Measurements from ENCODE around the gene ST3GAL4.

ST3GAL4 gene

GRCh38 chr11:126318574-126319373 lies 36.7 kb upstream of the ST3GAL4 start:
- CTCF ChIA-PET = interaction anchor here (0.6 to 1.3 kb wide), 4 partner anchors 21 to 1362 kb away, joined by 3 to 4 read pairs (median 4); no protein-coding TSS in a partner anchor
- H3K27ac ChIP-seq = peak overlapping the region; percentile 100
- TF ChIP-seq, protein P1, sequence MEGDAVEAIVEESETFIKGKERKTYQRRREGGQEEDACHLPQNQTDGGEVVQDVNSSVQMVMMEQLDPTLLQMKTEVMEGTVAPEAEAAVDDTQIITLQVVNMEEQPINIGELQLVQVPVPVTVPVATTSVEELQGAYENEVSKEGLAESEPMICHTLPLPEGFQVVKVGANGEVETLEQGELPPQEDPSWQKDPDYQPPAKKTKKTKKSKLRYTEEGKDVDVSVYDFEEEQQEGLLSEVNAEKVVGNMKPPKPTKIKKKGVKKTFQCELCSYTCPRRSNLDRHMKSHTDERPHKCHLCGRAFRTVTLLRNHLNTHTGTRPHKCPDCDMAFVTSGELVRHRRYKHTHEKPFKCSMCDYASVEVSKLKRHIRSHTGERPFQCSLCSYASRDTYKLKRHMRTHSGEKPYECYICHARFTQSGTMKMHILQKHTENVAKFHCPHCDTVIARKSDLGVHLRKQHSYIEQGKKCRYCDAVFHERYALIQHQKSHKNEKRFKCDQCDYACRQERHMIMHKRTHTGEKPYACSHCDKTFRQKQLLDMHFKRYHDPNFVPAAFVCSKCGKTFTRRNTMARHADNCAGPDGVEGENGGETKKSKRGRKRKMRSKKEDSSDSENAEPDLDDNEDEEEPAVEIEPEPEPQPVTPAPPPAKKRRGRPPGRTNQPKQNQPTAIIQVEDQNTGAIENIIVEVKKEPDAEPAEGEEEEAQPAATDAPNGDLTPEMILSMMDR (conservative IDR thresholded peaks at IDR 0.05; ENCODE audit: low read depth) = no peak
- peak; percentile 83 for DNase-seq (ENCODE audit: low spot score)
- POLR2A ChIA-PET (ENCODE audit: low non-redundant PET) = interaction anchor here (0.6 kb wide), 1 partner anchor 35 kb away, joined by 3 read pairs; no protein-coding TSS in a partner anchor

DNA sequence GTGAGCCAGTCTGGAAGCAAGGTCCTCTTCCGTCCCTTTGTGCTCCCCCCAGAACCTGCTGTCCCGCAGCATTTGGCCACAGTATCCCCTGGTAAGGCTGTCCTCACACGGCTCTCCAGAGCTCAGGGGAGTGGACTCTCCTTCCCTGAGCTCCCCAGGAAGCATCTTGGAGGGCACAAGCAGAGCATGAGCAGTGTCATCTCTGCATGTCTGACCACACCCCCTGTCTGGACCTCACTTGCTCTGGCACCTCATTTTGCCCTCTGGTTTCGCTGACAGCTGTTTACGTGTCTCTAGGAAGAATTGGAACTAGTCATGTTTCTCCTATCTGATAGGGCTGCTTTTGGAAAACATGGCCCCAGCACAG lies 36.1 kb upstream of the ST3GAL4 start:
- no peak for DNase-seq (ENCODE audit: low spot score)
- TF ChIP-seq, protein P1 (conservative IDR thresholded peaks at IDR 0.05; ENCODE audit: low read depth) = no peak
- peak overlapping the region; percentile 100 for H3K27ac ChIP-seq
- ChIA-PET POLR2A (ENCODE audit: low non-redundant PET) (interaction anchor here (0.6 kb wide), 1 partner anchor 34 kb away, joined by 3 read pairs; no protein-coding TSS in a partner anchor), CTCF (interaction anchor here (0.6 to 1.3 kb wide), 3 partner anchors 21 to 1362 kb away, joined by 3 to 4 read pairs (median 4); no protein-coding TSS in a partner anchor)

DNA sequence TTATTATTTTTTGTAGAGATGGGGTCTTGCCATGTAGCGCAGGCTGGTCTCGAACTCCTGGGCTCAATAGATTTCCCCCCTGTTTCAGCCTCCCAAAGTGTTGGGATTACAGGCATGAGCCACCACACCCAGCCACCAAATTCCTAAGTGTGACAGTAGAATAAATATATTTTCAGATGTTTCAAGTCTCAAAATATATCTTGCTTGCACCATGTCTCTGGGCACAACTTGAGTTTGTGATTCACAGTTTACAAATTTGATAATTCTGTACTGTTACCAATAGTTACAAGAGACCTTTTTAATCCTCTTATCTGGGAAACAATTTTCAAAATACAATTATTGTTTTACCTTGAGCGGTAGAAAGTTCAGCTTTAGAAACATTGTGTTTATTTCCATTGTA lies 32.5 kb upstream of the ST3GAL4 start:
- TF ChIP-seq, protein P1 (conservative IDR thresholded peaks at IDR 0.05; ENCODE audit: low read depth) = no peak
- ChIA-PET POLR2A (ENCODE audit: low non-redundant PET) (interaction anchor here (0.7 kb wide), 1 partner anchor 430 kb away, joined by 4 read pairs; no protein-coding TSS in a partner anchor), CTCF (interaction anchor here (0.7 kb wide), 2 partner anchors 25 to 79 kb away, joined by 3 to 6 read pairs; no protein-coding TSS in a partner anchor)
- DNase-seq (ENCODE audit: low spot score) = no peak
- peak overlapping the region; percentile 14; the same call in 1 of the 2 replicates for H3K27ac ChIP-seq

DNA sequence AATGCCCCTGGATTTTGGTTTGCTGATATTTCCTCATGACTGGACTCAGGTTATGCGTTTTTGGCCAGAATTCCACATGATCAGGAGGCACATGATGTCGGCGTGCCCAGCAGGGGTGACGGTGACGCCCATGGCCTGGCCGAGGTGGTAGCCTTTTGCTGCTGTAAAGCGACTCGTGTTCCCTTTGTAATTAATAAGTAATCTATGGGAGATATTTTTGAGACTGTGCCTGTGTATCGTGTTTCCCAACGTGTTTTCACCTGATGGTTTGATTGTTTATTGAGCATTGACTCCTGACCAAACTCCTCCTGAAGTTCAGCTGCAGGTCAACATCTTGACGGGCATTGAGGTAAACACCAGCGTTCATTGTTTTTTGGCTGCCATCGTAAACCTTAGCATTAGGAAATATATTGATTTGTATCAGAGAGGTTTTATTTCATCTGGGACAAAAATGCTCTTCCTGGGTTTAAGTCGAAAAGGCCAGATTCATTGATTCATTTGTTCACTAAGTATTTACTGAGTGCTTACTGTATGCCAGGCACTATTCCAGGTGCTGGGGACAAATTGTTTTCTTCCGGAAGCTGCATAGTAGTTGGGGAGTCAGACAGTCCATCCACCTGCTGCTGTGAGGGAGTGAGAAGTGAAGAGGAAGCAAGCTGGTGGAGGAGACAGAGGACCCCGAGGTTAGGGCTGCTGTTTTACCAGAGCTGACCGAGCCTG lies 28.0 kb upstream of the ST3GAL4 start:
- ChIA-PET POLR2A (ENCODE audit: low non-redundant PET) (no interaction called here), CTCF (no interaction called here)
- TF ChIP-seq, protein P1 (conservative IDR thresholded peaks at IDR 0.05; ENCODE audit: low read depth) = no peak
- no peak for DNase-seq (ENCODE audit: low spot score)
- H3K27ac ChIP-seq = peak overlapping the region; percentile 23; the same call in 1 of the 2 replicates

DNA sequence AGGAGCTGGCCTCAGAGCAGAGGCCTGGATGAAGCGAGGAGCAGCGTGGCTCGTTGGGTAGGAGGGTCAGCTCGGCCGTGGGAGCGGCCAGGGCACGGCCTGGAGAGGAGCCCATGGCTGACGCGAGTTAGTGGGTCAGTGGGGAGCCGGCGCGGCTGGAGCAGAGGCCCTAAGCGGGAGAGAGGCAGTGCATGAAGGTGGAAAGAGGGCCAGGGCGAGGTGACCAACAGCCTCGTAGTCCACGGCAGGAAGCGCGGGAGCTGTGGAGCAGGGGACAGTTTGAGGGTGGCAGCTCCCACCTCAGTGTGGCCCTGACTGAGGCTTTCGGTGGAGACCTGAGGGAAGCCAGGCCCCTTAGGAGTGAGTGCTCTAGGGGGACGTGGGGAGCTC lies 27.5 kb upstream of the ST3GAL4 start:
- TF ChIP-seq, protein P1 (conservative IDR thresholded peaks at IDR 0.05; ENCODE audit: low read depth) = no peak
- CTCF ChIA-PET = no interaction called here
- peak overlapping the region; percentile 23 for H3K27ac ChIP-seq
- POLR2A ChIA-PET (ENCODE audit: low non-redundant PET) = no interaction called here
- no peak for DNase-seq (ENCODE audit: low spot score)

- TF ChIP-seq, protein P1 (conservative IDR thresholded peaks at IDR 0.05; ENCODE audit: low read depth) = no peak
- ChIA-PET POLR2A (ENCODE audit: low non-redundant PET) (no interaction called here), CTCF (interaction anchor here (0.8 kb wide), 1 partner anchor 12 kb away, joined by 3 read pairs; no protein-coding TSS in a partner anchor)
- H3K27ac ChIP-seq = peak overlapping the region; percentile 23
- no peak for DNase-seq (ENCODE audit: low spot score)
Observed at GRCh38 chr11:126328444-126328843, 27.0 kb upstream of the ST3GAL4 start.

Data from RWPE1 (cell line).